ENCODE data around the gene KDM6B.

GRCh38 chr17:7818746-7819645 lies 15.0 kb upstream of the KDM6B start:
- no peak for TF ChIP-seq CTCF (IDR thresholded peaks at IDR 0.05)
- no peak for TF ChIP-seq ZFX (IDR thresholded peaks at IDR 0.05; ENCODE audit: borderline replicate concordance)
